ENCODE results near the gene ST6GALNAC5.

The ST6GALNAC5 gene

DNA sequence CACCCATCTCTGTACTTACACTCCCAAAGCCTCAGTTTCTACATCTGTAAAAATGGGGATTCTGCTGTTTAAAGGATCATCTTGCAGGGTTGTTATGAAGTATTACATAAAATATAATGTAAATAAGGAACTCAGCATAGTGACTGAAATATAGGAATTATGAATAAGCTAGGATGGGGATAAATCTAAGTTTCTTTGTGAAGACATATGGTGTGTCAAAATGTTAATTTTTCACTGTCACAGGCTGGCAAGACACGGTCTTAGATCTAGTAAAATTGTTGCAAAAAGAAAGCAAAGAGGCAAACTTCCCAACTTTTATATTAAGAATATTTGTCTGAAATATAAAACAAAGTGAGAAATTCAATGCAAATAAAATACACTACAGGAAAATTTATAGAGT lies 42.0 kb downstream of the ST6GALNAC5 start:
- TF ChIP-seq, protein P1, sequence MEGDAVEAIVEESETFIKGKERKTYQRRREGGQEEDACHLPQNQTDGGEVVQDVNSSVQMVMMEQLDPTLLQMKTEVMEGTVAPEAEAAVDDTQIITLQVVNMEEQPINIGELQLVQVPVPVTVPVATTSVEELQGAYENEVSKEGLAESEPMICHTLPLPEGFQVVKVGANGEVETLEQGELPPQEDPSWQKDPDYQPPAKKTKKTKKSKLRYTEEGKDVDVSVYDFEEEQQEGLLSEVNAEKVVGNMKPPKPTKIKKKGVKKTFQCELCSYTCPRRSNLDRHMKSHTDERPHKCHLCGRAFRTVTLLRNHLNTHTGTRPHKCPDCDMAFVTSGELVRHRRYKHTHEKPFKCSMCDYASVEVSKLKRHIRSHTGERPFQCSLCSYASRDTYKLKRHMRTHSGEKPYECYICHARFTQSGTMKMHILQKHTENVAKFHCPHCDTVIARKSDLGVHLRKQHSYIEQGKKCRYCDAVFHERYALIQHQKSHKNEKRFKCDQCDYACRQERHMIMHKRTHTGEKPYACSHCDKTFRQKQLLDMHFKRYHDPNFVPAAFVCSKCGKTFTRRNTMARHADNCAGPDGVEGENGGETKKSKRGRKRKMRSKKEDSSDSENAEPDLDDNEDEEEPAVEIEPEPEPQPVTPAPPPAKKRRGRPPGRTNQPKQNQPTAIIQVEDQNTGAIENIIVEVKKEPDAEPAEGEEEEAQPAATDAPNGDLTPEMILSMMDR (IDR thresholded peaks at IDR 0.05), result no peak
- no peak for TF ChIP-seq ZFX (IDR thresholded peaks at IDR 0.05; ENCODE audit: borderline replicate concordance)
- no peak overlapping the region for H3K27ac ChIP-seq

DNA sequence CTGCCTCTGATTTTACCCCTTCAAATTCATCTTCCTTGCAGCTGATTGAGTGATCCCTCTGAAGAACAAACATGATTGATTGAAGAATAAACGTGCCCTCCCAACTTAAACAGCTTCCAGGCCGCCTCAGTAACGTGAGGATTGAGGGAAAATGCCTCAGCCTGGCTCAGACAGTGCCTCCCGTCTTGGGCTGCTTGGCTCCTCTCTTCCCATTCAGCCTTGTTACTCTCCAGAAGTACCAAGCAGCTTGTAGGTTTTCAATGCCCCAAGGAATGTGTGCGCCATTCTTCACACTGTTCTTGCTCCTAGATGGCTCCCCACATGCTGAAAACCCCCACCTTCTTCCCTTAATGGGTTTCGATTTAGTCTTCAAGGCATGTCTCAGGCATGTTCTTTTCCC lies 51.8 kb downstream of the ST6GALNAC5 start:
- TF ChIP-seq, protein P1 (IDR thresholded peaks at IDR 0.05), result no peak
- no peak for TF ChIP-seq ZFX (IDR thresholded peaks at IDR 0.05; ENCODE audit: borderline replicate concordance)
- H3K27ac ChIP-seq, result peak overlapping the region; percentile 39

DNA sequence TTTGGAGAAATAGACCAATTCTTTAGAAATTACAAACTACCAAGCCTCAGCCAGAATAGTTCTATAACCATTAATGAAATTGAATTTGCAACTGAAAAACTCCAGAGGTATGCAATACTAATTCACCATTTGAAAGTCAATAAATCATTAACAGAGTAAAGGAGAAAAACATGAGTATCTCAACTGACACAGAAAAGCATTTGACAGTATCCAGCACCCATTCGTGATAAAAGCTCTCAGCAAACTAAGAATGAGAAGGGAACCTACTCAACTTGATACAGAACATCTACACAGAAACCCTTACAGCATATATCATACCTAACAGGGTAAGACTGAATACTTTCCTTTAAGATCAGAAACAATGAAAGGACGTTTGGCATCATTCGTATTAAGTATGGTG lies 54.3 kb downstream of the ST6GALNAC5 start:
- H3K27ac ChIP-seq, result no peak overlapping the region
- TF ChIP-seq ZFX (IDR thresholded peaks at IDR 0.05; ENCODE audit: borderline replicate concordance), result no peak
- TF ChIP-seq, protein P1 (IDR thresholded peaks at IDR 0.05), result no peak

DNA sequence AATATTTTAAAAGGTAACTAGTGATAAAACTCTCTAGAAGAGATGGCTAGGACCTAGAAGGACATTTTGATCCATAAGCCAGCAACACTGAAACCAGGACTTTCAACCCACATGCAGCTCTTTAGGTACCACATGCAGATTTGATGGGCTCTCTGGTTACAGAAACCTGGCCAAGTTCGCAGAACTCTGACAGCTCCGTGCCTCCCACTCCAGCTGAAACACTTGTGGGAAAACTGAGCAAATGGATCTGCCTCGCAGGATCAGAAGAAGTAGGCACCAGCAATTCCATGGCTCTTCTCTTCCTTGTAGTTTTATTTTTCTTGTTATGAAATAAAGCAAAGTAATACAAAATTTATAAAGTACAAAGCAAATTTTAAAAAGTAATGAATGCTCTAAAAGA lies 58.5 kb downstream of the ST6GALNAC5 start:
- TF ChIP-seq, protein P1 (IDR thresholded peaks at IDR 0.05), result no peak
- no peak for TF ChIP-seq ZFX (IDR thresholded peaks at IDR 0.05; ENCODE audit: borderline replicate concordance)
- no peak overlapping the region for H3K27ac ChIP-seq

DNA sequence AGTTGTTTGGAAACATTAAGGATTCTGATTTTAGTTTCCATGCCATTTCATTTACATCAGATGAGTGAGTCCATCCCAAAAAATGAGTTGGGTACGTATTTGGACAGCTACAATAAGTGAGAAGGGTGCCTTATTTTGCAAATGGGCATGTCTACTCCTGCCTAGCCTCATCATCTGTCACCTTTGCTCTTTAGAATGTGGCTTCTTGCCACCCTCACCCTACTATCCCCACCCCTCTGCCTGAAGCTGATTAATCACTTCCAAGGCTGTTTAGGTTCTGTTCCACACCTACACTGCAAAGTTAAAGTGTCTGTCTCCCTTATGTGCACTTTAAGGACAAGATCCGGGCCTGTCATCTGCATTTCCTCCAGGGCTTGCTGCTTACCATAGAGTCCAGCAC lies 61.2 kb downstream of the ST6GALNAC5 start:
- TF ChIP-seq, protein P1 (IDR thresholded peaks at IDR 0.05), result no peak
- TF ChIP-seq ZFX (IDR thresholded peaks at IDR 0.05; ENCODE audit: borderline replicate concordance), result no peak

DNA sequence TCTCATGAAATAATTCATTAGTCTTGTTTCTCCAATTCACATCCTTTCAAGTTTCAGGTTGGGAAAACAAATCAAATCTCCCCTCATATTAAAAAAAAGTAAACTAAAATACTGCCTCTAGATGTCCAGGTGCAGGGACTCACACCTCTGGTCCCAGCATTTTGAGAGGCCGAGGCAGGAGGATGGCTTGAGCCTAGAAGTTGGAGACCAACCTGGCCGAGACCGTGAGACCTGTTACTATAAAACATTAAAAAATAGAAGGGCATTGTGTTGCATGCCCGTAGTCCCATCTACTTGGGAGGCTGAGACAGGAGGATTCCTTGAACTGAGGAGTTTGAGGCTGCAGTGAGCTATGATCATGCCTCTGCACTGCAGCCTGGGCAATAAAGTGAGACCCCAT lies 61.9 kb downstream of the ST6GALNAC5 start:
- H3K27ac ChIP-seq, result no peak overlapping the region
- TF ChIP-seq ZFX (IDR thresholded peaks at IDR 0.05; ENCODE audit: borderline replicate concordance), result no peak
- TF ChIP-seq, protein P1 (IDR thresholded peaks at IDR 0.05), result no peak

More for the DNA sequence above, 61.2 kb downstream of the ST6GALNAC5 start:
- no peak overlapping the region for H3K27ac ChIP-seq

DNA sequence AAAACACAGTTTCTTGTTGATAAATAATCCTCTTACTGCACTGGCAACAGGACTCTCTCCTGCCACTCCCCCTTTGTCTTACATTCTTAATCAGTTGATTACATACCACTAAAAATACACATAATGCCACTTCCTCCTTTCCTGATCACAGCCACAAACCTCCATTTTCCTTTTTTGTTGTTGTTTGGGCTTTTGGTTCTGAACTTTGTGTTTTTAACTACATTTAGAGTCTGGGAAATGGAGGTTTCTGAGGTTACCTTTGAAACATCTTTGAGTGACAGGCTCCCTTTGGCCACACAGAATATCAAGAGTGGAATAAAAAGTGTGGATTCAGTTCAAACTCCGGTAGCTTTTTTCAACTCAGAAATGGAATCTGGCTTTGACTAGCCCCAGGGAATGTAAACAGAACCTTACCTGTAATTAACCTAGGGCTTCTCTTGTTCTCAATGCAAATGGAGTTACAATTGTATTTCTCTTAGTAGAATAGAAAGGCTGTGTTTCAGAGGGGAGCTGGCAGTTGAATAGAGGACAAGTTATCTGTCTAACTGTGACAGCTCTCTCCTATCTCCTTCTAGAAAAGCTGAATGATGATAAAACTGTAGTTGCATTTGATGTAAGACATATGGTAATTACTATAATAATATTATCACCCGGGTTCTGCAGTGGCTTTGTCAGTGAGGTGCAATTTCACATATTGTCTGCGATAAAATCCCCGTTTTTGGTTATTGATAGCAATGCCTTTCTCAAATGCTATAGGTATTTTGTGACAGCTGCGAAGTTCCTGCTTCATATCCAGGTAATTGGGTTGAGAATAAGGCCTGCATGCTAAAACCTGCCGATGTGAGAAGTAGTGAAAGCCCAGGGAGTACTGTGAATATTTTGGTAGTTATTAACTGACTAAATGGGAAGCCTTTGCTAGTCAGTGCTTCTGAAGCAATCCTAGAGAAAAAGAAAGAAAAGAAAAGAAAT lies 66.9 kb downstream of the ST6GALNAC5 start:
- TF ChIP-seq, protein P1 (IDR thresholded peaks at IDR 0.05), result no peak
- TF ChIP-seq ZFX (IDR thresholded peaks at IDR 0.05; ENCODE audit: borderline replicate concordance), result no peak
- H3K27ac ChIP-seq, result peak overlapping the region; percentile 14; the same call in 1 of the 2 replicates
